ENCODE measurements around the gene EPHB1. TPM values are rescaled to one million over a fixed set of nuclear protein-coding genes. Genes with fewer than 3 reads are reported as not detected.

Gene EPHB1
- polyA plus RNA-seq, 1 of the 3 experiments (the other 2 are of a cell fraction): 1.2 TPM

DNA sequence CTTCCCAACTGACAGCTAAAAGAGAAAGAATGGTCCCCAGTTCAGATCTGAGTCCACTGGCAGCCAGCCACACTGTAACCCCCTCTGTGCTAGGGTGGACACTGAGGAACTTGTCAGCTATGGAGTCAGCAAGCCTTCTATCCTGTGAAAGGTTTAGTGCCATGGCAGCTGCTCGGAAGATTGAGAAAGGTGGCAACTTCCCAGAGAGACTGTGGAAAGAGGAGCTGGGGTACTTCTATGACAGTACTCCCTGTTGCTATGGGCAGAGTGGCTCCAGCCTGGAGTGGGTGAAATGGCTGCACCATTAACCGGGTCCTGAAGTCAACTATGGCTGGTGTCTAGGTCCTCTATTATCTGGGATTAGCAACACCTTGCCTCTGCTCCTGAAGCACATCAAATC is 447.2 kb downstream of the EPHB1 start:
- no peak for DNase-seq
- Histone ChIP-seq H2AFZ (ENCODE audit: low read depth) (no peak overlapping the region), H3K9me2 (no peaks in the 10 kb centered on the region), H3K36me3 (replicated peaks in 1 of 2; ENCODE audit: control insufficient read depth in 1 of 2, insufficient read depth in 2 of 2, low read length in 1 of 2) (no peaks in the 10 kb centered on the region), H3K4me3 (ENCODE audit: low read depth in 2 of 2, low read length in 1 of 2) (no peak overlapping the region), H3K9ac (no peak overlapping the region), H3K79me2 (ENCODE audit: insufficient read depth) (no peaks in the 10 kb centered on the region), H3K9me3 (no peaks in the 10 kb centered on the region), H3K27ac (ENCODE audit: low read depth in 2 of 2, low read length in 1 of 2) (no peak overlapping the region), H3K4me2 (no peak overlapping the region), H4K20me1 (ENCODE audit: insufficient read depth) (no peaks in the 10 kb centered on the region), H3K27me3 (ENCODE audit: insufficient read depth) (no peaks in the 10 kb centered on the region), H3K4me1 (ENCODE audit: control insufficient read depth in 1 of 2, insufficient read depth in 2 of 2, low read depth in 1 of 2, low read length in 1 of 2) (peaks cover 0 to 25% of the 10 kb centered on the region in 2 experiments; a peak in 2 of 4 replicates), H3F3A (replicated peaks; ENCODE audit: insufficient read depth) (no peaks in the 10 kb centered on the region)
- ChIA-PET CTCF (no interaction called here), POLR2A (no interaction called here)
- 49% methylated on average over 2 of the region's 2 CpGs for WGBS (ENCODE audit: low lambda C conversion rate)
- TF ChIP-seq SIN3A (IDR thresholded peaks at IDR 0.05; ENCODE audit: borderline replicate concordance, low read depth, low read length): no peak
- TF ChIP-seq POLR2AphosphoS5 (IDR thresholded peaks at IDR 0.05; ENCODE audit: low read depth, low read length): no peak
- TF ChIP-seq, protein P1, sequence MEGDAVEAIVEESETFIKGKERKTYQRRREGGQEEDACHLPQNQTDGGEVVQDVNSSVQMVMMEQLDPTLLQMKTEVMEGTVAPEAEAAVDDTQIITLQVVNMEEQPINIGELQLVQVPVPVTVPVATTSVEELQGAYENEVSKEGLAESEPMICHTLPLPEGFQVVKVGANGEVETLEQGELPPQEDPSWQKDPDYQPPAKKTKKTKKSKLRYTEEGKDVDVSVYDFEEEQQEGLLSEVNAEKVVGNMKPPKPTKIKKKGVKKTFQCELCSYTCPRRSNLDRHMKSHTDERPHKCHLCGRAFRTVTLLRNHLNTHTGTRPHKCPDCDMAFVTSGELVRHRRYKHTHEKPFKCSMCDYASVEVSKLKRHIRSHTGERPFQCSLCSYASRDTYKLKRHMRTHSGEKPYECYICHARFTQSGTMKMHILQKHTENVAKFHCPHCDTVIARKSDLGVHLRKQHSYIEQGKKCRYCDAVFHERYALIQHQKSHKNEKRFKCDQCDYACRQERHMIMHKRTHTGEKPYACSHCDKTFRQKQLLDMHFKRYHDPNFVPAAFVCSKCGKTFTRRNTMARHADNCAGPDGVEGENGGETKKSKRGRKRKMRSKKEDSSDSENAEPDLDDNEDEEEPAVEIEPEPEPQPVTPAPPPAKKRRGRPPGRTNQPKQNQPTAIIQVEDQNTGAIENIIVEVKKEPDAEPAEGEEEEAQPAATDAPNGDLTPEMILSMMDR (IDR thresholded peaks at IDR 0.05): no peak
- TF ChIP-seq FOSL2 (IDR thresholded peaks at IDR 0.05; ENCODE audit: borderline replicate concordance, low read depth): no peak
- TF ChIP-seq MXI1 (IDR thresholded peaks at IDR 0.05; ENCODE audit: low read depth, low read length): no peak
- TF ChIP-seq NRF1 (IDR thresholded peaks at IDR 0.05; ENCODE audit: low read depth, low read length): no peak
- TF ChIP-seq RXRA (IDR thresholded peaks at IDR 0.05; ENCODE audit: borderline replicate concordance, low read depth): no peak
- TF ChIP-seq, protein P2, sequence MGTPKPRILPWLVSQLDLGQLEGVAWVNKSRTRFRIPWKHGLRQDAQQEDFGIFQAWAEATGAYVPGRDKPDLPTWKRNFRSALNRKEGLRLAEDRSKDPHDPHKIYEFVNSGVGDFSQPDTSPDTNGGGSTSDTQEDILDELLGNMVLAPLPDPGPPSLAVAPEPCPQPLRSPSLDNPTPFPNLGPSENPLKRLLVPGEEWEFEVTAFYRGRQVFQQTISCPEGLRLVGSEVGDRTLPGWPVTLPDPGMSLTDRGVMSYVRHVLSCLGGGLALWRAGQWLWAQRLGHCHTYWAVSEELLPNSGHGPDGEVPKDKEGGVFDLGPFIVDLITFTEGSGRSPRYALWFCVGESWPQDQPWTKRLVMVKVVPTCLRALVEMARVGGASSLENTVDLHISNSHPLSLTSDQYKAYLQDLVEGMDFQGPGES (IDR thresholded peaks at IDR 0.05; ENCODE audit: low read depth, low read length): no peak
- no peak for TF ChIP-seq RAD21 (IDR thresholded peaks at IDR 0.05; ENCODE audit: low read length)
- no peak for TF ChIP-seq EZH2phosphoT487 (IDR thresholded peaks at IDR 0.05; ENCODE audit: borderline replicate concordance, low read depth)
- TF ChIP-seq ELF1 (IDR thresholded peaks at IDR 0.05): no peak
- TF ChIP-seq, protein P3, sequence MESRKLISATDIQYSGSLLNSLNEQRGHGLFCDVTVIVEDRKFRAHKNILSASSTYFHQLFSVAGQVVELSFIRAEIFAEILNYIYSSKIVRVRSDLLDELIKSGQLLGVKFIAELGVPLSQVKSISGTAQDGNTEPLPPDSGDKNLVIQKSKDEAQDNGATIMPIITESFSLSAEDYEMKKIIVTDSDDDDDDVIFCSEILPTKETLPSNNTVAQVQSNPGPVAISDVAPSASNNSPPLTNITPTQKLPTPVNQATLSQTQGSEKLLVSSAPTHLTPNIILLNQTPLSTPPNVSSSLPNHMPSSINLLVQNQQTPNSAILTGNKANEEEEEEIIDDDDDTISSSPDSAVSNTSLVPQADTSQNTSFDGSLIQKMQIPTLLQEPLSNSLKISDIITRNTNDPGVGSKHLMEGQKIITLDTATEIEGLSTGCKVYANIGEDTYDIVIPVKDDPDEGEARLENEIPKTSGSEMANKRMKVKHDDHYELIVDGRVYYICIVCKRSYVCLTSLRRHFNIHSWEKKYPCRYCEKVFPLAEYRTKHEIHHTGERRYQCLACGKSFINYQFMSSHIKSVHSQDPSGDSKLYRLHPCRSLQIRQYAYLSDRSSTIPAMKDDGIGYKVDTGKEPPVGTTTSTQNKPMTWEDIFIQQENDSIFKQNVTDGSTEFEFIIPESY (IDR thresholded peaks at IDR 0.05; ENCODE audit: borderline replicate concordance, low read depth): no peak
- TF ChIP-seq EP300 (IDR thresholded peaks at IDR 0.05; ENCODE audit: borderline replicate concordance in 1 of 2, low read depth in 1 of 2, low read length in 1 of 2): no peak
- no peak for TF ChIP-seq TAF1 (IDR thresholded peaks at IDR 0.05; ENCODE audit: borderline replicate concordance, low read depth, low read length)
